Bronchial epithelial cell (primary cell): ENCODE data around the gene DLGAP1. TPM values are rescaled to one million over a fixed set of nuclear protein-coding genes. Genes with fewer than 3 reads are reported as not detected.

Source experiments
- DNase-seq: peaks from one replicate; pipeline ENCODE4 v3.0.0-alpha.2; 2010; ENCODE audit warnings: low read depth
- FAIRE-seq: peaks from 2 replicates; lab custom pipeline; 2011; peaks lifted over from hg19 to GRCh38; lab: Jason Lieb, UNC
- H3K27me3 ChIP-seq: 2 replicates; pipeline ENCODE4 v1.5.1; 2011; ENCODE audit warnings: low read length; ENCODE audit not compliant: control insufficient read depth, insufficient read depth
- H3K36me3 ChIP-seq: 2 replicates; pipeline ENCODE4 v1.5.1; 2011; ENCODE audit warnings: low read length; ENCODE audit not compliant: control insufficient read depth, insufficient read depth
- H3K4me3 ChIP-seq: 2 replicates; pipeline ENCODE4 v1.5.1; 2011; ENCODE audit warnings: mild to moderate bottlenecking, low read depth, low read length, control low read depth
- CTCF ChIP-seq: IDR thresholded peaks from 2 replicates; pipeline ENCODE4 v1.5.1; 2011; ENCODE audit warnings: mild to moderate bottlenecking, moderate library complexity, low read length, control low read depth, inconsistent platforms; ENCODE audit not compliant: insufficient read depth, severe bottlenecking
- total RNA-seq: library from RNA; depleted of rRNA; stranded (reverse); fragments of >200 nt; gene quantifications from 2 replicates; pipeline ENCODE4 v1.2.1, GENCODE V29; 2014

Gene DLGAP1
- total RNA-seq, 1 donor from 2014 or later = not detected

GRCh38 chr18:4203568-4204437 is 251.3 kb downstream of the DLGAP1 start:
- no peaks in the 10 kb centered on the region for H3K27me3 ChIP-seq
- H3K36me3 ChIP-seq = no peaks in the 10 kb centered on the region
- peak; percentile 0 for DNase-seq
- FAIRE-seq = no peak
- TF ChIP-seq CTCF = no peak
- no peak overlapping the region for H3K4me3 ChIP-seq

GRCh38 chr18:4200399-4200798 is 254.7 kb downstream of the DLGAP1 start:
- H3K36me3 ChIP-seq = no peaks in the 10 kb centered on the region
- no peak overlapping the region for H3K4me3 ChIP-seq
- no peak for TF ChIP-seq CTCF
- FAIRE-seq = no peak
- H3K27me3 ChIP-seq = no peaks in the 10 kb centered on the region
- no peak for DNase-seq

- Histone ChIP-seq H3K36me3 (no peaks in the 10 kb centered on the region), H3K27me3 (no peaks in the 10 kb centered on the region), H3K4me3 (no peak overlapping the region)
- DNase-seq (no peak), FAIRE-seq (no peak)
- no peak for TF ChIP-seq CTCF
Measured at GRCh38 chr18:4198956-4199355, 256.2 kb downstream of the DLGAP1 start.

- no peak for FAIRE-seq
- TF ChIP-seq CTCF = no peak
- DNase-seq = no peak
- H3K36me3 ChIP-seq = no peaks in the 10 kb centered on the region
- H3K27me3 ChIP-seq = no peaks in the 10 kb centered on the region
- no peak overlapping the region for H3K4me3 ChIP-seq
Measured at GRCh38 chr18:4196351-4196750, 258.8 kb downstream of the DLGAP1 start.

- Histone ChIP-seq H3K4me3 (no peak overlapping the region), H3K36me3 (no peaks in the 10 kb centered on the region), H3K27me3 (no peaks in the 10 kb centered on the region)
- no peak for FAIRE-seq
- no peak for TF ChIP-seq CTCF
- DNase-seq = peak; percentile 1
Measured at GRCh38 chr18:4193086-4193485, 262.0 kb downstream of the DLGAP1 start.
